ENCODE results near the gene PIAS1.
"Not testable (repeated sequence)": the region's sequence is repeated elsewhere in the genome, so short reads cannot be mapped to it uniquely, and the experiment has no call there.

The PIAS1 gene

GRCh38 chr15:68053701-68054627 lies at the start of gene PIAS1:
Gene PIAS1, plus strand, starts transcription at chr15:68054315. Its CDS starts 12 bp downstream, at chr15:68054327.
- peak; percentile 66 for DNase-seq (ENCODE audit: extremely low read depth, low read depth)
- H3K4me3 ChIP-seq (replicated peaks; ENCODE audit: low read depth, low read length), result peak within 1 kb of the TSS; percentile 86
- TF ChIP-seq CTCF (IDR thresholded peaks at IDR 0.05; ENCODE audit: low read depth, low read length, missing control alignments), result no peak

- DNase-seq (ENCODE audit: extremely low read depth, low read depth); H3K4me3 ChIP-seq (replicated peaks; ENCODE audit: low read depth, low read length): not testable (repeated sequence)
Measured at GRCh38 chr15:68007642-68008041, 46.5 kb upstream of the PIAS1 start.

GRCh38 chr15:68010361-68011153 lies 43.6 kb upstream of the PIAS1 start:
- no peak for DNase-seq (ENCODE audit: extremely low read depth, low read depth)
- no peak overlapping the region for H3K4me3 ChIP-seq (replicated peaks; ENCODE audit: low read depth, low read length)
- TF ChIP-seq CTCF (IDR thresholded peaks at IDR 0.05; ENCODE audit: low read depth, low read length, missing control alignments), result no peak

GRCh38 chr15:68012911-68013310 lies 41.2 kb upstream of the PIAS1 start:
- no peak overlapping the region for H3K4me3 ChIP-seq (replicated peaks; ENCODE audit: low read depth, low read length)
- TF ChIP-seq CTCF (IDR thresholded peaks at IDR 0.05; ENCODE audit: low read depth, low read length, missing control alignments), result no peak
- no peak for DNase-seq (ENCODE audit: extremely low read depth, low read depth)

GRCh38 chr15:68014219-68014618 lies 39.9 kb upstream of the PIAS1 start:
- no peak for DNase-seq (ENCODE audit: extremely low read depth, low read depth)
- no peak overlapping the region for H3K4me3 ChIP-seq (replicated peaks; ENCODE audit: low read depth, low read length)
- no peak for TF ChIP-seq CTCF (IDR thresholded peaks at IDR 0.05; ENCODE audit: low read depth, low read length, missing control alignments)

- no peak overlapping the region for H3K4me3 ChIP-seq (replicated peaks; ENCODE audit: low read depth, low read length)
- TF ChIP-seq CTCF (IDR thresholded peaks at IDR 0.05; ENCODE audit: low read depth, low read length, missing control alignments), result no peak
- no peak for DNase-seq (ENCODE audit: extremely low read depth, low read depth)
Measured at GRCh38 chr15:68015244-68015643, 38.9 kb upstream of the PIAS1 start.

GRCh38 chr15:68017201-68017600 lies 36.9 kb upstream of the PIAS1 start:
- no peak for TF ChIP-seq CTCF (IDR thresholded peaks at IDR 0.05; ENCODE audit: low read depth, low read length, missing control alignments)
- no peak overlapping the region for H3K4me3 ChIP-seq (replicated peaks; ENCODE audit: low read depth, low read length)
- DNase-seq (ENCODE audit: extremely low read depth, low read depth), result no peak

Measured in HFF-Myc (cell line).